Muscle of leg (tissue), 11 donors: ENCODE results near the gene EFCAB11. TPM values are rescaled to one million over a fixed set of nuclear protein-coding genes. Genes with fewer than 3 reads are reported as not detected.
A peak's percentile ranks its signal among the peaks of the same experiment; 100 is the strongest.

Experiments
- DNase-seq: peaks from one replicate; pipeline ENCODE4 v3.0.0; 2013
- H3K27ac ChIP-seq: one replicate; pipeline ENCODE4 v1.5.1; 2013; ENCODE audit warnings: mild to moderate bottlenecking, low read length, control low read depth
- H3K27me3 ChIP-seq: one replicate; pipeline ENCODE4 v1.6.1; 2013; ENCODE audit warnings: low read length; ENCODE audit not compliant: control insufficient read depth, insufficient read depth
- H3K36me3 ChIP-seq: one replicate; pipeline ENCODE4 v1.6.1; 2013; ENCODE audit warnings: low read length; ENCODE audit not compliant: control insufficient read depth, insufficient read depth
- H3K4me1 ChIP-seq: one replicate; pipeline ENCODE4 v1.6.1; 2013; ENCODE audit warnings: low read length; ENCODE audit not compliant: control insufficient read depth, insufficient read depth
- H3K4me3 ChIP-seq: one replicate; pipeline ENCODE4 v1.5.1; 2013; ENCODE audit warnings: low read length, control low read depth
- H3K9me3 ChIP-seq: replicated peaks from 2 replicates; pipeline ENCODE4 v1.6.1; 2013; ENCODE audit warnings: low read depth, low read length; ENCODE audit not compliant: control insufficient read depth
- WGBS: methylation state at CpG from one replicate; pipeline ENCODE4 v1.1.5; 2013; ENCODE audit warnings: missing lambda C conversion rate; ENCODE audit not compliant: insufficient coverage; 5-methylcytosine and 5-hydroxymethylcytosine counted together
- polyA plus RNA-seq, 8 donors: library from polyadenylated mRNA; unstranded; fragments of 120-200 nt; gene quantifications; one replicate each; pipeline versions ENCODE4 v1.2.1 to v1.2.3, GENCODE V29; 2013; ENCODE audit warnings: inconsistent platforms in 1 of 8, low replicate concordance in 1 of 8; ENCODE audit not compliant: insufficient read length in 8 of 8, insufficient read depth in 1 of 8
- total RNA-seq: library from RNA; stranded (reverse); fragments of 120-200 nt; gene quantifications from one replicate; pipeline ENCODE4 v1.2.4, GENCODE V29; 2013

Gene EFCAB11
- total and polyA plus RNA-seq, 9 donors = 5.5 to 8.6 (median 6.5) TPM

DNA sequence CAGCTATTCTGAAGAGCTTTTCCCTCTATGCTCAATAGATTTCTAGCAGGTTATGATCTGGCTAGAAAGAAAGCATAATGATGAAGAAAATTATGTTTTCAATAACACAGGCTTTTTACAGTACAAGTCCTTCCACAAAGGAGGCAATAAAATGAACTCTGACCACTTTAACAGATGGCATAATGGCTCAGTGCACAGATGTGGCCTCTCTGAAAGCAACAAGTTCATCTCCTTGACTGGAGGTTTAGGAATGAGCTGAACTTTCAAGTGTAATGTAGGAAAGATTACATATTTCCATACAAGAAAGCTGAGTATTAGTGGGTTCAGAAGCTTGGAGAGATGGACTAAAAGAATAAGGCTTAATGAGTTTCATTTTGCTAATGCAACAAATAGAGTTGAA lies 147.4 kb downstream of the EFCAB11 start:
- no peaks in the 10 kb centered on the region for H3K36me3 ChIP-seq
- H3K9me3 ChIP-seq = no peaks in the 10 kb centered on the region
- DNase-seq = peak; percentile 70

DNA sequence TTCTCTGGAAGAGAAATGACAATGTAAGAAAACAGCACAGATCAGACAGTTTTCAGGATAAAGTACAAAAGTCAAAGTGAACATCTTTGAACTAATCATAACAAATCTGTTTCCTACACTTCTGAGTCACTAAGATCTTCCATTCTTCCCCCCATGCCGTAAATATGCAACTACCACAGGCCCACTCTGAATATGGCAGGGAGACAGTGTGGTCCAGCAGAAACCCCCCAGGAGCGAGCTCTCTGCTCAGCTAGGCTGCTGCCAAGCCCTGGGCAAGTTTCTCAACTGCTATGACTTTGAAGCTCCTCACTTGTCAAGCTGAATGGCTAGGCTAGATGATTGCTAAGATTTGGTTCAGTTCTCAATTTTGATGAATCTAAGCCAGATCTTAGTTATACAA lies 148.1 kb downstream of the EFCAB11 start:
- Histone ChIP-seq H3K27ac (no peak overlapping the region), H3K4me3 (no peak overlapping the region), H3K36me3 (no peaks in the 10 kb centered on the region), H3K4me1 (peaks cover 11% of the 10 kb centered on the region), H3K27me3 (no peaks in the 10 kb centered on the region), H3K9me3 (no peaks in the 10 kb centered on the region)
- 85% methylated on average over 2 of the region's 2 CpGs for WGBS
- no peak for DNase-seq

More for the DNA sequence above, 147.4 kb downstream of the EFCAB11 start:
- Histone ChIP-seq H3K4me3 (no peak overlapping the region), H3K27ac (peak overlapping the region; percentile 15), H3K4me1 (peaks cover 13% of the 10 kb centered on the region), H3K27me3 (no peaks in the 10 kb centered on the region)

- Histone ChIP-seq H3K27me3 (no peaks in the 10 kb centered on the region), H3K27ac (no peak overlapping the region), H3K4me1 (peaks cover 5% of the 10 kb centered on the region), H3K36me3 (no peaks in the 10 kb centered on the region), H3K9me3 (no peaks in the 10 kb centered on the region), H3K4me3 (no peak overlapping the region)
- no peak for DNase-seq
- 100% methylated on average over 1 of the region's 1 CpG for WGBS
Measured at GRCh38 chr14:89805501-89805900, 149.0 kb downstream of the EFCAB11 start.

- no peaks in the 10 kb centered on the region for H3K9me3 ChIP-seq
- no peaks in the 10 kb centered on the region for H3K36me3 ChIP-seq
- no peak overlapping the region for H3K4me3 ChIP-seq
- no peak for DNase-seq
- H3K4me1 ChIP-seq = peaks cover 3% of the 10 kb centered on the region
- H3K27me3 ChIP-seq = no peaks in the 10 kb centered on the region
- H3K27ac ChIP-seq = no peak overlapping the region
- WGBS = 83% methylated on average over 4 of the region's 5 CpGs
Measured at GRCh38 chr14:89803542-89803941, 151.0 kb downstream of the EFCAB11 start.

GRCh38 chr14:89801136-89801535 lies 153.4 kb downstream of the EFCAB11 start:
- 40% methylated on average over 1 of the region's 3 CpGs for WGBS

GRCh38 chr14:89798212-89798773 lies 156.2 kb downstream of the EFCAB11 start:
- H3K9me3 ChIP-seq = no peaks in the 10 kb centered on the region
- no peaks in the 10 kb centered on the region for H3K27me3 ChIP-seq
- WGBS = no CpG with 5 or more reads among the region's 4 CpGs
- H3K36me3 ChIP-seq = no peaks in the 10 kb centered on the region
- no peak overlapping the region for H3K27ac ChIP-seq
- H3K4me3 ChIP-seq = no peak overlapping the region
- DNase-seq = no peak
- H3K4me1 ChIP-seq = peaks cover 6% of the 10 kb centered on the region

More at GRCh38 chr14:89801136-89801535, 153.4 kb downstream of the EFCAB11 start:
- H3K4me3 ChIP-seq = no peak overlapping the region
- no peaks in the 10 kb centered on the region for H3K27me3 ChIP-seq
- no peaks in the 10 kb centered on the region for H3K36me3 ChIP-seq
- no peaks in the 10 kb centered on the region for H3K4me1 ChIP-seq
- H3K27ac ChIP-seq = no peak overlapping the region
- H3K9me3 ChIP-seq = no peaks in the 10 kb centered on the region
- DNase-seq = no peak

DNA sequence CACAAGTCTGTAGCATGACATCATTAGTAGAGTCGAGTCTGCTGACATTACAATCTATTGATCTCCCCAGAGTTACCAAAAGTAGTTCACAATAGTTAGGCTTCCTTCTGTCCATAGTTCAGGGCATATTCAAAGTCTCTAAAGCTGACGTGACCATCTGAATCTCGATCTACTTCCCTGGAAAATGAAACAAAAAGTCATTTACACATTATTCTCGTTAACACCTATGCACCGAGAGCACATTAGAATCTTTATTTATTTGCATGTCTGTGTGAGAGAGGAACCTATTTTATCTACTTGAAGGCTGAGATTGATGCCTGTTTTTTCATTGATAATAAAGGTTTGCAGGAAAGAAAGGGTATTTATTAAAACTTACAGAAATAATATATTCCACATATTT lies 157.4 kb downstream of the EFCAB11 start:
- WGBS = 86% methylated on average over 2 of the region's 5 CpGs

GRCh38 chr14:89794096-89794495 lies 160.4 kb downstream of the EFCAB11 start:
- peak overlapping the region; percentile 78 for H3K27ac ChIP-seq

More for the DNA sequence above, 157.4 kb downstream of the EFCAB11 start:
- Histone ChIP-seq H3K27ac (no peak overlapping the region), H3K36me3 (no peaks in the 10 kb centered on the region), H3K4me1 (peaks cover 14% of the 10 kb centered on the region), H3K9me3 (no peaks in the 10 kb centered on the region), H3K4me3 (no peak overlapping the region), H3K27me3 (no peaks in the 10 kb centered on the region)
- no peak for DNase-seq

GRCh38 chr14:89793367-89793716 lies 161.2 kb downstream of the EFCAB11 start:
- Histone ChIP-seq H3K36me3 (no peaks in the 10 kb centered on the region), H3K4me3 (no peak overlapping the region), H3K27ac (peak overlapping the region; percentile 78), H3K4me1 (peaks cover 14% of the 10 kb centered on the region), H3K9me3 (no peaks in the 10 kb centered on the region), H3K27me3 (no peaks in the 10 kb centered on the region)
- 83% methylated on average over 1 of the region's 2 CpGs for WGBS
- no peak for DNase-seq

More at GRCh38 chr14:89794096-89794495, 160.4 kb downstream of the EFCAB11 start:
- Histone ChIP-seq H3K4me3 (no peak overlapping the region), H3K36me3 (no peaks in the 10 kb centered on the region), H3K4me1 (peaks cover 14% of the 10 kb centered on the region), H3K27me3 (no peaks in the 10 kb centered on the region), H3K9me3 (no peaks in the 10 kb centered on the region)
- 80% methylated on average over 1 of the region's 3 CpGs for WGBS
- no peak for DNase-seq

DNA sequence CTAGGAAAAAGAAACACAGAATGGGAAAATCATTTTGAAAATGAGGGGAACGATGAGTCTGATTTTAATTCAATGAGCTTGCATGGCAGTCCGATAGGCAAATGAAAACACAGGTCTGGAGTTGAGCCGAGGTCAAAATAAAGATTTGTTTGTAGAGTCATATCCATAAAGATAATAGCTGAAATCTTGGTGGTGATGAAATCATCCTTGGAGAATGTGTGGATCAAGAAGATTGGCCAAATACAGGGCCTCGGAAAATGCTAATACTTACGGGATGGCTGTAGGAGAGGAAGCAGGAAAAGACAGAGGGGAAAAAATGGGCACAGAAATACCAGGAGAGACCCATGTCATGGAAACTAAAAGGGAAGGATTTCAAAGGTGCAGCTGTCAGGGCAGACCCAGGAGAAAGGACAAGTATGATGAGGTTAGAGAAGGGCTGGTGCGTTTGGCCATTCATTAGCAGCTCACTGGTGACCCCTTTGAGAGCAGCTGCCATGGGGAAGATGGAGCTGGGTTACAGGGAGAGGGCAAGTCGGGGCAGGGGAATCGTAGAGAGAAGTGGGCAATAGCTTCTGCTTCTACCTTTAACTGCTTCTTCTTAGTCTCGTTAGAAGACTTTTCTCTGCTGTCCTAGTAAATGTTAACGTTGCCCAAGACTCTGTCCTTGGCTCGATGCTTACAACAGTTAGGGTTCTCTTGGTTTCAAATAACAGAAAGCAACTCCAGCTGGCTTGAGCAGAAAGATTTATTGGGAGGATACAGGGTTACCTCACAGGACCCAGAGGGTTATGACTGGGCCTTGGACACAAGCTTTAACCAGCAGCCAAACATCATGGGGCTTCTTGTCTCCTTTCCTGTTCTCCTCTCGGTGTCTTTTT lies 161.8 kb downstream of the EFCAB11 start:
- 54% methylated on average over 10 of the region's 12 CpGs for WGBS
- peak; percentile 77 for DNase-seq
- no peaks in the 10 kb centered on the region for H3K36me3 ChIP-seq
- H3K27me3 ChIP-seq = no peaks in the 10 kb centered on the region
- H3K9me3 ChIP-seq = no peaks in the 10 kb centered on the region
- peaks cover 14% of the 10 kb centered on the region for H3K4me1 ChIP-seq
- H3K4me3 ChIP-seq = no peak overlapping the region
- peak overlapping the region; percentile 78 for H3K27ac ChIP-seq
